Fibroblast of lung (primary cell): ENCODE measurements around the gene PGGT1B.

Source experiments
- EZH2 ChIP-seq: IDR thresholded peaks from 2 replicates; pipeline ENCODE4 v1.5.1; 2012; ENCODE audit warnings: low read length, control low read depth, mild to moderate bottlenecking; ENCODE audit errors: missing control alignments
- TF ChIP-seq, protein P1 (sequence below), 2 donors: IDR thresholded peaks in 1 of 2; conservative IDR thresholded peaks in 1 of 2; 1 replicate in 1 of 2; 2 replicates in 1 of 2; pipeline ENCODE4 v1.5.1; 2011 to 2012; ENCODE audit warnings: low read length in 2 of 2, control low read depth in 1 of 2, inconsistent platforms in 1 of 2, low read depth in 1 of 2, mild to moderate bottlenecking in 1 of 2

GRCh38 chr5:115304496-115304895 is 41.8 kb upstream of the PGGT1B start:
- TF ChIP-seq, protein P1, sequence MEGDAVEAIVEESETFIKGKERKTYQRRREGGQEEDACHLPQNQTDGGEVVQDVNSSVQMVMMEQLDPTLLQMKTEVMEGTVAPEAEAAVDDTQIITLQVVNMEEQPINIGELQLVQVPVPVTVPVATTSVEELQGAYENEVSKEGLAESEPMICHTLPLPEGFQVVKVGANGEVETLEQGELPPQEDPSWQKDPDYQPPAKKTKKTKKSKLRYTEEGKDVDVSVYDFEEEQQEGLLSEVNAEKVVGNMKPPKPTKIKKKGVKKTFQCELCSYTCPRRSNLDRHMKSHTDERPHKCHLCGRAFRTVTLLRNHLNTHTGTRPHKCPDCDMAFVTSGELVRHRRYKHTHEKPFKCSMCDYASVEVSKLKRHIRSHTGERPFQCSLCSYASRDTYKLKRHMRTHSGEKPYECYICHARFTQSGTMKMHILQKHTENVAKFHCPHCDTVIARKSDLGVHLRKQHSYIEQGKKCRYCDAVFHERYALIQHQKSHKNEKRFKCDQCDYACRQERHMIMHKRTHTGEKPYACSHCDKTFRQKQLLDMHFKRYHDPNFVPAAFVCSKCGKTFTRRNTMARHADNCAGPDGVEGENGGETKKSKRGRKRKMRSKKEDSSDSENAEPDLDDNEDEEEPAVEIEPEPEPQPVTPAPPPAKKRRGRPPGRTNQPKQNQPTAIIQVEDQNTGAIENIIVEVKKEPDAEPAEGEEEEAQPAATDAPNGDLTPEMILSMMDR (conservative IDR thresholded peaks at IDR 0.05 in 1 of 2, IDR thresholded peaks at IDR 0.05 in 1 of 2; ENCODE audit: low read depth in 1 of 2, low read length in 2 of 2), result no peak
- TF ChIP-seq EZH2, result no peak
